Measurements from ENCODE around the gene ASMTL.
"Not testable (repeated sequence)": the region's sequence is repeated elsewhere in the genome, so short reads cannot be mapped to it uniquely, and the experiment has no call there.

The ASMTL gene

GRCh38 chrX:1386338-1387127 is 66.2 kb downstream of the ASMTL start:
- DNase-seq, result no peak

GRCh38 chrX:1385253-1386223 is 67.2 kb downstream of the ASMTL start:
- no peak for DNase-seq

DNA sequence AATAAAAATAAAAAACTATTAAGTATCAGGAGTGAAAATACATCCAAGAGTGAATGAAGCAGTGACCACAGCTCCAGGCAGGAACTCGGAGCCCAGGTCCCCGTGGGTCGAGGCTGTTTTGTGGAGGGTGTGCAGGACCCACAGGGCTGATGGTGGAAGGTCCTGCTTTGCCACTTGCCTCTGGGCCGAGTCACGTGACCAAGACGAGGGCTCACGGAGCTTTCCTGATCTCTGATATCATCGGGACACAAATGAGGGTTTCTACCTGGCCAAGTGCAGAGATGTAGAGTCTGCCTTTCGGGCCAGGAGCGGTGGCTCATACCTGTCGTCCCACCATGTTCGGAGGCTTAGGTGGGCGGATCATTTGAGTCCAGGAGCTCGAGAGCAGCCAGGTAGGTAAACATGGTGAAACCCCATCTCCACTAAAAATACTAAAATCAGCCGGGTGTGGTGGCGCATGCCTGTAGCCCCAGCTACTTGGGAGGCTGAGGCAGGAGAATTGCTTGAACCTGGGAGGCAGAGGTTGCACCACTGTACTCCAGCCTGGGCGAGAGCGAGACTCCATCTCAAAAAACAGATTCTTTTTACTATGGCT is 68.0 kb downstream of the ASMTL start:
- no peak for DNase-seq

DNA sequence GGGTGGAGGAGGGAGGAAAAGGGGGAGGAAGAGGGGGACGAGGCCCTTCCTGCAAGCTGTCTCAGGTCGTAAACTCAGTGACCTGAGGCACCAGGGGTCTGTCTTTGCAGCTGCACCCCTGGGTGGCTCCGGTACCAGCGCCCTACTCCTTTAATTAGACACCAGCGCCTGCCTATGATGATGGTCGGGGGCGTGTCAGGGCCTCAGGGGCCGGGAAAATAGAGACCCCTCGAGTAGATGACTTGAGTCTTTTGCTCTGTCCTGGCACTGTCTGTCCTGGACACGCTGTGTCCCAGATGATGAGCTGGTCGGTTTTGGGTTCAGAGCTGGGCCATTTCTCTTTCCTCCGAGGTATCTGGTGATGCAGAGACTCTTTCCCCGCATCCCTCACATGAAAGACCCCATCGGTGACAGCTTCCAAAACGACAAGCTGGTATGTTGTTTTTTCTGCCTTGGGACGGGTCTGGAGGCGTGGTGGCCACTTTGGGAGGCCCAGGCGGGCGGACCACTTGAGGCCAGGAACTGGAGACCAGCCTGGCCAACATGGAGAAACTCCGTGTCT is 72.0 kb downstream of the ASMTL start:
- no peak for DNase-seq

DNA sequence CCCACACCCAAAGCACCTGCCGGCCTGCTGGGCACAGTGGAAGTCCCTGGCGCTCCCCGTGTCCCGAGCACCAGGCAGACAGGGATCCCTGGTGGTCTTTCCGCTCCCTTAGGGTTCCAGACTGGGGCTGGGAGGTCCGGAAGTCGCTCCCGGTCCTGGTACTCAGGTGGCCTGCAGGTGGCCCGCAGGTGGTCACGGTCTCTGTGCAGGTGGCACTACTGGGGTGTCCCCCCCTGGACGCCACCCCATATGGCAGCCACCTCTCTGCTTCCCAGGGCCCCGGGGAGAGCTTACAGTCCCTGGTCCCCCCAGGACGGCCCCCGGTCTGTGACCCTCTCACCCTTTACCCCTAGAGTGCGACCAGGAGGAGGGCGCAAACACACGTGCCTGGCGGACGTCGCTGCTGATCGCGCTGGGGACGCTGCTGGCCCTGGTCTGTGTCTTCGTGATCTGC is 74.4 kb downstream of the ASMTL start:
- DNase-seq, result no peak

DNA sequence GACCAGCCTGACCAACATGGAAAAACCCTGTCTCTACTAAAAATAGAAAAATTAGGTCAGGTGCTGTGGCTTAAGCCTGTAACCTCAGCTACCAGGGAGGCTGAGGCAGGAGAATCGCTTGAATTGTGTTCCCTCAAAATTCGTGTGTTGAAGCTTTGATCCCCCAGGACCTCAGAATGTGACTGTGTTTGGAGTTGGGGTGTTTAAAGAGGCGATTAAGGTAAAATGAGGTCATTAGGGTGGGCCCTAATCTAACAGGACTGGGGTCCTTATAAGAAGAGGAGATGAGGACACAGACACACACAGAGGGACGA is 84.4 kb downstream of the ASMTL start:
- DNase-seq, result no peak

DNA sequence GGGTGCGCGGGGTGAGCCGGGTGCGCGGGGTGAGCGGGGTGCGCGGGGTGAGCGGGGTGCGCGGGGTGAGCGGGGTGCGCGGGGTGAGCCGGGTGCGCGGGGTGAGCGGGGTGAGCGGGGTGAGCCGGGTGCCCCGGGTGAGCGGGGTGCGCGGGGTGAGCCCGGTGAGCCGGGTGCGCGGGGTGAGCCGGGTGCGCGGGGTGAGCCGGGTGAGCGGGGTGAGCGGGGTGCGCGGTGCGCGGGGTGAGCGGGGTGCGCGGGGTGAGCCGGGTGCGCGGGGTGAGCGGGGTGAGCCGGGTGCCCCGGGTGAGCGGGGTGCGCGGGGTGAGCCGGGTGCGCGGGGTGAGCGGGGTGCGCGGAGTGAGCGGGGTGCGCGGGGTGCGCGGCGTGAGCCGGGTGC is 86.3 kb downstream of the ASMTL start:
- not testable (repeated sequence) for DNase-seq

GRCh38 chrX:1361910-1362309 is 90.8 kb downstream of the ASMTL start:
- no peak for DNase-seq

- DNase-seq, result no peak
Observed at GRCh38 chrX:1361275-1361674, 91.4 kb downstream of the ASMTL start.

GRCh38 chrX:1360171-1360570 is 92.5 kb downstream of the ASMTL start:
- no peak for DNase-seq

DNA sequence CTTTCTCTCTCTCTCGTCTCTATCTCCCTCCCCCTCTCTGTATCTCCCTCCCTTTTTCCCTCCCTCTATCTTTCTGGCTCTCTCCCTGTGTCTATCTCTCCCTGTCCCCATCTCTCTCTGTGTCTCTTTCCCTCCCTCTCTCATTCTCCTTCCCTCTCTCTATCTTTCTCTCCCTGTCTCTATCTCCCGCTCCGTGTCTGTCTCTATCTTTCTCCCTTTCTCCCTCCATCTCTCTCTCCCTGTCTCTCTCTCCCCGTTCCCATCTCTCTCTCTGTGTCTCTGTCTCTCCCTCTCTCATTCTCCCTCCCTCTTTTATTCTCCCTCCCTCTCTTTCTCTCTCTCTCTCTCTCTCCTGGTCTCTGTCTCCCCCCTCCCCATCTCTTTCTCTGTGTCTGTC is 93.2 kb downstream of the ASMTL start:
- no peak for DNase-seq

- DNase-seq, result no peak
Observed at GRCh38 chrX:1358793-1359476, 93.8 kb downstream of the ASMTL start.

DNA sequence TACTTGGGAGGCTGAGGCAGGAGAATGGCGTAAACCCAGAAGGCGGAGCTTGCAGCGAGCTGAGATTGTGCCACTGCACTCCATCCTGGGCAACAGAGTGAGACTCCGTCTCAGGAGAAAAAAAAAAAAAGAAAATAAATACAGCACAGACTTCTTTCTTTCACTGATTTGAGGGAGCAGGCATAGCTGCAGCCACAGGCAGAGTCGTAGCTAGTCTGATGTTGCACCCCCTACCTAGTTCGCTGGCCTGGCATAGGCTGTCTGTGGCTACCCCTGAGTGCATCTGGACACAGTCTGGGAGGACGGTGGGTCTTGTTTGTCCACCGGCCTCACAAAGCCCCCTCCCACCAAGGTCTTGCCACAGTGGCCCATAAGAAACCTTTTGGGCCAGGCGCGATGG is 94.7 kb downstream of the ASMTL start:
- DNase-seq, result no peak

DNA sequence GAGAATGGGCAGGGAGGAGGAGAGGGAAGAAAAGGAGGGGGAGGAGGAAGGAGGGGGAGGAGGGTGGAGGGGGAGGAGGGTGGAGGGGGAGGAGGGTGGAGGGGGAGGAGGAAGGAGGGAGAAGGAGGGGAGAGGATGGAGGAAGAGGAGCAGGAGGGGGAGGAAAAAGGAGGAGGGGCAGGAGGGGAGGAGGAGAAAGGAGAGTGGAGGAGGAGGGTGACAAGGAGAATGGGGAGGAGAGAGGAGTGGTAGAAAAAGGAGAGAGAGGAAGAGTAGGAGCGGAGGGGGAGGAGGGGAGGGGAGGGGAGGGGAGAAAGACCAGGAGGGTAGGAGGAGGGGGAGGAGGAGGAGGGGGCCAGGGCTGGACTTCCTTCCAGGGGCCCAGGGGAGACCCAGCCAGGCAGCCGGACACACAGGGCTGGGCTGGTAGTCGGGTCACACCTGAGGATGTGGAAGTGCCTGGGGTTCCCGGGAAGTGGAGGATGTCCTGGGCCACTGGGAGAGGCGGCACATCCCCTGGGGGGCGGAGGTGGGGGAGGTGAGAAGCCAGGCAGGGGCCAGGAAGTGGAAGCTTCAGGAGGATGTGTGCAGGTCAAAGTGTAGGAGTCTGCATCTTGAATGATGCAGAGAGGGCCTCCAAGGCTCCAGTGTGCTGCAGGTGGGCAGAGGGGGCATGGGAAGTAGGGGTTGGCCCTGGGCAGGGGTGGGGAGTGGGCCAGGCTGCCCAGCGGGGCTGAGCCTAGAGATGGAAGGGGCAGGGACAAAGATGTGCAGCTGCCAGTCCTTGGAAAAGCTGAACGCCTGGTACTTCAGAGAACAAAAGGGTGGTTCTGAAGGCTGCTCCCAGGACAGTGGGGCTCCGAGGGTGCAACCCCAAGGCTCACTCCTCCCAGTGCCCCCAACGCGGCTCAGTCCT is 97.3 kb downstream of the ASMTL start:
- no peak for DNase-seq

DNA sequence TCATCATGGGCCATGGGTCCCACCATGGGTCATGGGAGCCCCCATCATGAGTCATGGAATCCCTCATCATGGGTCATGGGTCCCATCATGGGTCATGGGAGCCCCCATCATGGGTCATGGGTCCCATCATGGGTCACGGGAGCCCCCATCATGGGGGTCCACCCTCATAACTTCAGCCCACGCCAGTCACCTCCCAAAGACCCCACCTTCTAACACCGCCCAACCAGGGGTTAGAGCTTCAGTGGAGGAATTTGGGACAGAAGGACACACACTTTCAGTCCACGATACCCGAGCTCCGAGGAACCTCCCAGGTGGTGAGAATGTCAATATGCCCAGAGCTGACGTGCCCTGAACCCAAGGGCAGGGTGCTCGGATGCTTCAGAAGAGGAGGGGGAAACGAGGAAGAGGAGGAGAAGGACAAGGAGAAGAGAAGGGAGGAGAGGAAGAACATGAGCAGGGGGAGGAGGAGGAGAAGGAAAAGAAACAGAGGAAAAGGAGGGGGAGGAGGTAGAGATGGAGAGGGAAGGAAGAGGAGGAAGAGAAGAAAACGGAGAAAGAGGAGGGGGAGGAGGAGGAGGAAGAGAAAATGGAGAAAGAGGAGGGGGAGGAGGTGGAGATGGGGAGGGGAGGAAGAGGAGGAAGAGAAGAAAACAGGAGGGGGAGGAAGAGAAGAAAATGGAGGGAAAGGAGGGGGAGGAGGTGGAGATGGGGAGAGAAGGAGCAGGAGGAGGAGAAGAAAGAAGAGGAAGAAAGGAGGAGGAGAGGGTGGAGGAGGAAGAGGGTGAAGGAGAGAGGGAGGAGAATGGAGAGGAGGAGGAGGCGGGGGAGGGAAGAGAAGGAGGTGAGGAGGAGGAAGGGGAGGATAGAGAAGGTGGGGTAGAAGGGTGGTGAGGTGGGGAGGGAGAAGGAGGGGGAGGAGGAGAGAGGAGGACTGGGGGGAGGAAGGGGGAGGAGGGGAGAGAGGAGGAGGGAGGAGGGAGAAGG is 98.4 kb downstream of the ASMTL start:
- no peak for DNase-seq
